Measurements from ENCODE around the gene LPCAT1.

DNA sequence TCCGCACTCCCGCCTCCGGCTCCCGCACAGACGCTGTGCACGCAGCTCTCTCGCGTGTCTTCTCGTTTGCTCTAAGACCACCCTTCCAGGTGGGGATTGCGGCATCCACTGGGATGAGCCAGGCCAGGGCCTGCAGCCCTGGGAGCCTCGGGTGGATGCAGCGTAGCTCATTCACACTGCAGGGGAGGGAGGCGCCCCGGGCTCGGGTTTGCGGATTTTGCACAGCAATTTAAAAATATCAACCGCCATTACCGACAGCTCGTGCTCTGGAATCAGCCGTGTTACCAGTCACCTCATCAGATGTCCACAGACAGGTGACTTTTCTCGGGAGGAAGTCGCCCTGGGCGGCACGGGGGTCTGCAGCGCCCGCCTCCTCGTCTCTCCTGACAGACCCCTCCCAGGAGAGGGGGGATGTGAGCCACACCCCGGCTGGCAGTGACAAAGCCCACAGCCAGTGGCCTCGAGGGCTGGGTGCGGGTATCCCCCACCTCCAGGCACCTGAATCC, 57.7 kb downstream of the LPCAT1 start:
- TF ChIP-seq, protein P1, sequence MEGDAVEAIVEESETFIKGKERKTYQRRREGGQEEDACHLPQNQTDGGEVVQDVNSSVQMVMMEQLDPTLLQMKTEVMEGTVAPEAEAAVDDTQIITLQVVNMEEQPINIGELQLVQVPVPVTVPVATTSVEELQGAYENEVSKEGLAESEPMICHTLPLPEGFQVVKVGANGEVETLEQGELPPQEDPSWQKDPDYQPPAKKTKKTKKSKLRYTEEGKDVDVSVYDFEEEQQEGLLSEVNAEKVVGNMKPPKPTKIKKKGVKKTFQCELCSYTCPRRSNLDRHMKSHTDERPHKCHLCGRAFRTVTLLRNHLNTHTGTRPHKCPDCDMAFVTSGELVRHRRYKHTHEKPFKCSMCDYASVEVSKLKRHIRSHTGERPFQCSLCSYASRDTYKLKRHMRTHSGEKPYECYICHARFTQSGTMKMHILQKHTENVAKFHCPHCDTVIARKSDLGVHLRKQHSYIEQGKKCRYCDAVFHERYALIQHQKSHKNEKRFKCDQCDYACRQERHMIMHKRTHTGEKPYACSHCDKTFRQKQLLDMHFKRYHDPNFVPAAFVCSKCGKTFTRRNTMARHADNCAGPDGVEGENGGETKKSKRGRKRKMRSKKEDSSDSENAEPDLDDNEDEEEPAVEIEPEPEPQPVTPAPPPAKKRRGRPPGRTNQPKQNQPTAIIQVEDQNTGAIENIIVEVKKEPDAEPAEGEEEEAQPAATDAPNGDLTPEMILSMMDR (IDR thresholded peaks at IDR 0.05) = no peak
- TF ChIP-seq POLR2A (IDR thresholded peaks at IDR 0.05) = no peak

Data from testis (tissue), 2 donors.